HepG2 (cell line): ENCODE measurements around the gene CAPZB. TPM values are rescaled to one million over a fixed set of nuclear protein-coding genes. Genes with fewer than 3 reads are reported as not detected.

ENCODE experiments used
- AGO1 ChIP-seq: fragments of 200-400 bp; formaldehyde crosslinking; IDR thresholded peaks from 2 replicates; pipeline ENCODE4 v1.6.1; 2017; ENCODE audit warnings: mild to moderate bottlenecking, low read depth, low read length, moderate library complexity; ENCODE audit not compliant: poor library complexity, severe bottlenecking
- FOXA1 ChIP-seq, 2 experiments: fragments of 450-650 bp in 1 of 2; sonication (generic) in 1 of 2; formaldehyde crosslinking in 1 of 2; IDR thresholded peaks; 2 replicates each; pipeline versions ENCODE4 v1.4.0 to v1.6.1; 2016 to 2020; ENCODE audit warnings: missing genetic modification reagents in 1 of 2
- HDAC1 ChIP-seq: sonication (generic); formaldehyde crosslinking; IDR thresholded peaks from 2 replicates; pipeline ENCODE4 v1.5.1; 2020; ENCODE audit warnings: mild to moderate bottlenecking, missing genetic modification reagents
- HOXA9 ChIP-seq: sonication (generic); formaldehyde crosslinking; IDR thresholded peaks from 2 replicates; pipeline ENCODE4 v1.8.1; 2022; ENCODE audit warnings: missing genetic modification reagents, mild to moderate bottlenecking, moderate library complexity, borderline replicate concordance
- ISX ChIP-seq: sonication (generic); formaldehyde crosslinking; conservative IDR thresholded peaks from 2 replicates; pipeline ENCODE4 v1.5.0; 2020; ENCODE audit warnings: missing genetic modification reagents
- NCOA1 ChIP-seq: sonication (generic); formaldehyde crosslinking; IDR thresholded peaks from 2 replicates; pipeline ENCODE4 v1.9.0; 2021; ENCODE audit warnings: missing genetic modification reagents
- RAD51 ChIP-seq: fragments of 450-650 bp; IDR thresholded peaks from 2 replicates; pipeline ENCODE4 v1.6.1; 2016; ENCODE audit warnings: borderline replicate concordance
- RBM22 ChIP-seq: fragments of 200-400 bp; formaldehyde crosslinking; optimal IDR thresholded peaks from 2 replicates; pipeline ENCODE3; 2017; ENCODE audit warnings: mild to moderate bottlenecking, low read length, moderate library complexity
- RELA ChIP-seq: sonication (generic); formaldehyde crosslinking; IDR thresholded peaks from 2 replicates; pipeline ENCODE4 v1.4.0; 2020; ENCODE audit warnings: missing genetic modification reagents
- SCMH1 ChIP-seq: sonication (generic); formaldehyde crosslinking; IDR thresholded peaks from 2 replicates; pipeline ENCODE4 v1.9.0; 2021; ENCODE audit warnings: missing genetic modification reagents, mild to moderate bottlenecking, borderline replicate concordance
- SSRP1 ChIP-seq: IDR thresholded peaks from 2 replicates; pipeline ENCODE4 v1.6.1; 2016; ENCODE audit warnings: control low read depth
- TAF1 ChIP-seq: sonication (generic); formaldehyde crosslinking; IDR thresholded peaks from 2 replicates; pipeline ENCODE4 v1.4.0; 2020; ENCODE audit warnings: missing genetic modification reagents
- TCF7L2 ChIP-seq: IDR thresholded peaks from 2 replicates; pipeline ENCODE4 v1.6.1; 2011; ENCODE audit warnings: mild to moderate bottlenecking, low read depth, low read length, moderate library complexity
- ZIK1 ChIP-seq: sonication (generic); formaldehyde crosslinking; IDR thresholded peaks from 2 replicates; pipeline ENCODE4 v1.5.0; 2020; ENCODE audit warnings: mild to moderate bottlenecking, low read depth, missing genetic modification reagents, borderline replicate concordance
- ZMYM2 ChIP-seq: sonication (generic); formaldehyde crosslinking; IDR thresholded peaks from 2 replicates; pipeline ENCODE4 v1.8.0; 2022; ENCODE audit warnings: mild to moderate bottlenecking, missing genetic modification reagents
- ZNF382 ChIP-seq: sonication (generic); formaldehyde crosslinking; IDR thresholded peaks from 2 replicates; pipeline ENCODE4 v1.5.0; 2020; ENCODE audit warnings: missing genetic modification reagents, mild to moderate bottlenecking, borderline replicate concordance
- ZNF383 ChIP-seq: sonication (generic); formaldehyde crosslinking; IDR thresholded peaks from 2 replicates; pipeline ENCODE4 v1.4.0; 2020; ENCODE audit warnings: missing genetic modification reagents, mild to moderate bottlenecking, borderline replicate concordance
- ZNF431 ChIP-seq: sonication (generic); formaldehyde crosslinking; IDR thresholded peaks from 2 replicates; pipeline ENCODE4 v1.9.0; 2022; ENCODE audit warnings: missing genetic modification reagents, low read depth, mild to moderate bottlenecking, borderline replicate concordance
- ZNF496 ChIP-seq: sonication (generic); formaldehyde crosslinking; IDR thresholded peaks from 2 replicates; pipeline ENCODE4 v1.8.1; 2023; ENCODE audit warnings: mild to moderate bottlenecking, moderate library complexity, missing genetic modification reagents; ENCODE audit not compliant: insufficient replicate concordance
- ZNF513 ChIP-seq: sonication (generic); formaldehyde crosslinking; conservative IDR thresholded peaks from 2 replicates; pipeline ENCODE4 v1.5.0; 2020; ENCODE audit warnings: missing genetic modification reagents
- ZNF570 ChIP-seq: sonication (generic); formaldehyde crosslinking; IDR thresholded peaks from 2 replicates; pipeline ENCODE4 v1.4.0; 2020; ENCODE audit warnings: mild to moderate bottlenecking, missing genetic modification reagents, borderline replicate concordance
- ZNF576 ChIP-seq: sonication (generic); formaldehyde crosslinking; IDR thresholded peaks from 2 replicates; pipeline ENCODE4 v1.4.0; 2020; ENCODE audit warnings: mild to moderate bottlenecking, missing genetic modification reagents
- ZNF746 ChIP-seq: sonication (generic); formaldehyde crosslinking; IDR thresholded peaks from 2 replicates; pipeline ENCODE4 v1.8.0; 2022; ENCODE audit warnings: mild to moderate bottlenecking, missing genetic modification reagents
- ZNF841 ChIP-seq: sonication (generic); formaldehyde crosslinking; IDR thresholded peaks from 2 replicates; pipeline ENCODE4 v1.8.1; 2023; ENCODE audit warnings: missing genetic modification reagents, borderline replicate concordance
- polyA plus RNA-seq, 8 experiments: library from polyadenylated mRNA; depleted of rRNA in 3 of 8; stranded (reverse) in 7 of 8; unstranded in 1 of 8; fragments of >200 nt; fragmentation: Illumina TruSeq in 4 of 8; extraction: Trizol in 4 of 8; gene quantifications; 2 replicates each; pipeline versions ENCODE4 v1.2.1 to v1.2.3, GENCODE V29; 2011 to 2016; ENCODE audit warnings: low read depth in 4 of 8, missing spikeins in 1 of 8, mixed read lengths in 1 of 8; ENCODE audit not compliant: insufficient read depth in 1 of 8
- total RNA-seq, 5 experiments: library from RNA; depleted of rRNA; stranded (reverse); fragments of >200 nt; fragmentation: Illumina TruSeq; extraction: Trizol; gene quantifications; 2 replicates each; pipeline ENCODE4 v1.2.3, GENCODE V29; 2016; ENCODE audit warnings: low read depth in 1 of 5
- TF ChIP-seq, protein P1 (sequence below): sonication (generic); formaldehyde crosslinking; IDR thresholded peaks from 2 replicates; pipeline ENCODE4 v1.4.0; 2020; ENCODE audit warnings: missing genetic modification reagents, borderline replicate concordance
- TF ChIP-seq, protein P2 (sequence below): IDR thresholded peaks from 2 replicates; pipeline ENCODE4 v1.6.1; 2018; ENCODE audit warnings: missing genetic modification reagents

The CAPZB gene
- total and polyA plus RNA-seq, 2 of the 13 experiments (the other 11 are each of a cell fraction or from before 2014, with no cell fraction given), result 58.9 to 76.9 TPM

DNA sequence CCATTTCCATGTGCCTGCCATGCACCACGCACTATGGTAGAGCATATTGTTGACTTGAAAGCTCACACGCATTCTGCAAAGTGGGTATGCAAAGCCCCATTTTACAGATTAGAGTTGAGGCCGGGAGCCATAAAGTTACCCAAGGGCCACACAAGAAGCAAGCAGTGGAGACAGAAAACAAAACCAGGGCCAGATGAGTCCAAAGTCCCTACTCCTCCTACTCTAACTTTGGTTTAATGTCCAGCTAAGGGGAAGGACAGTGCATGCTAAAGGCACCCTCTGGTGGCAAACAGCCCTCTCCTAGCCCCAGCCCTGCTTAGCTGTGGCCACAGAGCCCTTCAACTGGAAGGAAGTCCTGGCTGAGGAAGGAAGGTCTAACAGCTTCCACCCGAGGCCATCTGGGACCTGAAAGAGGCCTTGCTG is 98.3 kb downstream of the CAPZB start (continued):
- TF ChIP-seq SSRP1 (CRISPR knock-in tag), result no peak
- TF ChIP-seq AGO1, result no peak
- no peak for TF ChIP-seq ZNF841
- TF ChIP-seq ZNF383 (CRISPR knock-in tag), result no peak
- no peak for TF ChIP-seq ZNF513 (CRISPR knock-in tag)
- TF ChIP-seq RBM22, result peak; percentile 20
- no peak for TF ChIP-seq NCOA1
- TF ChIP-seq ZNF496, result no peak
- TF ChIP-seq TAF1 (CRISPR knock-in tag), result no peak
- TF ChIP-seq RAD51, result no peak
- TF ChIP-seq ZNF382, result no peak
- peak; percentile 69 for TF ChIP-seq HDAC1
- TF ChIP-seq FOXA1 (IDR thresholded peaks at IDR 0.05), result no peak
- TF ChIP-seq FOXA1 (CRISPR knock-in tag; IDR thresholded peaks at IDR 0.05), result no peak; the same call in 1 of the 2 replicates
- no peak for TF ChIP-seq ZIK1 (CRISPR knock-in tag)
- TF ChIP-seq ZNF576 (CRISPR knock-in tag), result no peak
- no peak for TF ChIP-seq ZNF746 (CRISPR knock-in tag)
- TF ChIP-seq TCF7L2, result no peak
- TF ChIP-seq, protein P1, sequence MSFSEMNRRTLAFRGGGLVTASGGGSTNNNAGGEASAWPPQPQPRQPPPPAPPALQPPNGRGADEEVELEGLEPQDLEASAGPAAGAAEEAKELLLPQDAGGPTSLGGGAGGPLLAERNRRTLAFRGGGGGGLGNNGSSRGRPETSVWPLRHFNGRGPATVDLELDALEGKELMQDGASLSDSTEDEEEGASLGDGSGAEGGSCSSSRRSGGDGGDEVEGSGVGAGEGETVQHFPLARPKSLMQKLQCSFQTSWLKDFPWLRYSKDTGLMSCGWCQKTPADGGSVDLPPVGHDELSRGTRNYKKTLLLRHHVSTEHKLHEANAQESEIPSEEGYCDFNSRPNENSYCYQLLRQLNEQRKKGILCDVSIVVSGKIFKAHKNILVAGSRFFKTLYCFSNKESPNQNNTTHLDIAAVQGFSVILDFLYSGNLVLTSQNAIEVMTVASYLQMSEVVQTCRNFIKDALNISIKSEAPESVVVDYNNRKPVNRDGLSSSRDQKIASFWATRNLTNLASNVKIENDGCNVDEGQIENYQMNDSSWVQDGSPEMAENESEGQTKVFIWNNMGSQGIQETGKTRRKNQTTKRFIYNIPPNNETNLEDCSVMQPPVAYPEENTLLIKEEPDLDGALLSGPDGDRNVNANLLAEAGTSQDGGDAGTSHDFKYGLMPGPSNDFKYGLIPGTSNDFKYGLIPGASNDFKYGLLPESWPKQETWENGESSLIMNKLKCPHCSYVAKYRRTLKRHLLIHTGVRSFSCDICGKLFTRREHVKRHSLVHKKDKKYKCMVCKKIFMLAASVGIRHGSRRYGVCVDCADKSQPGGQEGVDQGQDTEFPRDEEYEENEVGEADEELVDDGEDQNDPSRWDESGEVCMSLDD (CRISPR knock-in tag), result no peak
- no peak for TF ChIP-seq HOXA9
- no peak for TF ChIP-seq RELA (CRISPR knock-in tag)
- TF ChIP-seq ZNF570, result no peak
- TF ChIP-seq, protein P2, sequence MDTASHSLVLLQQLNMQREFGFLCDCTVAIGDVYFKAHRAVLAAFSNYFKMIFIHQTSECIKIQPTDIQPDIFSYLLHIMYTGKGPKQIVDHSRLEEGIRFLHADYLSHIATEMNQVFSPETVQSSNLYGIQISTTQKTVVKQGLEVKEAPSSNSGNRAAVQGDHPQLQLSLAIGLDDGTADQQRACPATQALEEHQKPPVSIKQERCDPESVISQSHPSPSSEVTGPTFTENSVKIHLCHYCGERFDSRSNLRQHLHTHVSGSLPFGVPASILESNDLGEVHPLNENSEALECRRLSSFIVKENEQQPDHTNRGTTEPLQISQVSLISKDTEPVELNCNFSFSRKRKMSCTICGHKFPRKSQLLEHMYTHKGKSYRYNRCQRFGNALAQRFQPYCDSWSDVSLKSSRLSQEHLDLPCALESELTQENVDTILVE (CRISPR knock-in tag), result peak; percentile 31; the same call in 1 of the 2 replicates
- TF ChIP-seq SCMH1, result no peak
- peak; percentile 33; the same call in 1 of the 2 replicates for TF ChIP-seq ZNF431 (CRISPR knock-in tag)
- no peak for TF ChIP-seq ISX (CRISPR knock-in tag)
- peak; percentile 99 for TF ChIP-seq ZMYM2 (CRISPR knock-in tag)
